Peyer's patch (tissue), 4 donors: ENCODE data around the gene KCNK10.

Experiments used
- POLR2A ChIP-seq, 2 donors: fragments of 450-650 bp; IDR thresholded peaks; one replicate each; pipeline ENCODE4 v1.5.1; 2017; ENCODE audit warnings: antibody characterized with exemption in 2 of 2, mild to moderate bottlenecking in 2 of 2, moderate library complexity in 2 of 2
- TF ChIP-seq, protein P1 (sequence below), 6 experiments: fragments of 450-650 bp in 4 of 6; fragments of 200-600 bp in 2 of 6; sonication (generic) in 1 of 6; IDR thresholded peaks; one replicate each; pipeline ENCODE4 v1.5.1; 2017 to 2019; ENCODE audit warnings: antibody characterized with exemption in 6 of 6, mild to moderate bottlenecking in 3 of 6, moderate library complexity in 1 of 6

GRCh38 chr14:88170333-88170732, 152.7 kb downstream of the KCNK10 start:
- no peak for TF ChIP-seq POLR2A (IDR thresholded peaks at IDR 0.05)
- TF ChIP-seq, protein P1, sequence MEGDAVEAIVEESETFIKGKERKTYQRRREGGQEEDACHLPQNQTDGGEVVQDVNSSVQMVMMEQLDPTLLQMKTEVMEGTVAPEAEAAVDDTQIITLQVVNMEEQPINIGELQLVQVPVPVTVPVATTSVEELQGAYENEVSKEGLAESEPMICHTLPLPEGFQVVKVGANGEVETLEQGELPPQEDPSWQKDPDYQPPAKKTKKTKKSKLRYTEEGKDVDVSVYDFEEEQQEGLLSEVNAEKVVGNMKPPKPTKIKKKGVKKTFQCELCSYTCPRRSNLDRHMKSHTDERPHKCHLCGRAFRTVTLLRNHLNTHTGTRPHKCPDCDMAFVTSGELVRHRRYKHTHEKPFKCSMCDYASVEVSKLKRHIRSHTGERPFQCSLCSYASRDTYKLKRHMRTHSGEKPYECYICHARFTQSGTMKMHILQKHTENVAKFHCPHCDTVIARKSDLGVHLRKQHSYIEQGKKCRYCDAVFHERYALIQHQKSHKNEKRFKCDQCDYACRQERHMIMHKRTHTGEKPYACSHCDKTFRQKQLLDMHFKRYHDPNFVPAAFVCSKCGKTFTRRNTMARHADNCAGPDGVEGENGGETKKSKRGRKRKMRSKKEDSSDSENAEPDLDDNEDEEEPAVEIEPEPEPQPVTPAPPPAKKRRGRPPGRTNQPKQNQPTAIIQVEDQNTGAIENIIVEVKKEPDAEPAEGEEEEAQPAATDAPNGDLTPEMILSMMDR (IDR thresholded peaks at IDR 0.05), result no peak
